Omental fat pad (tissue), 4 donors: Measurements from ENCODE around the gene MYBPC2. TPM values are rescaled to one million over a fixed set of nuclear protein-coding genes. Genes with fewer than 3 reads are reported as not detected.

Experiments used
- ATAC-seq: fragments of 150-250 bp; one replicate; pipeline ENCODE4 v1.9.1; 2016; ENCODE audit warnings: mild to moderate bottlenecking, moderate library complexity; ENCODE audit not compliant: low FRiP score
- DNase-seq: peaks from one replicate; pipeline ENCODE4 v3.0.0-alpha.2; 2019; ENCODE audit warnings: low spot score
- CTCF ChIP-seq, 3 donors: fragments of 450-650 bp; IDR thresholded peaks; one replicate each; pipeline ENCODE4 v1.5.1; 2016 to 2017; ENCODE audit warnings: antibody characterized with exemption in 3 of 3, mild to moderate bottlenecking in 3 of 3, moderate library complexity in 2 of 3
- total RNA-seq, 4 donors: library from RNA; depleted of rRNA; stranded (reverse); fragments of >200 nt; gene quantifications; one replicate each; pipeline ENCODE4 v1.1.0, GENCODE V29; 2016

MYBPC2 gene
- total RNA-seq = under 1 TPM in 2 of 4 donors, not detected in 2; 0.09 to 0.12 TPM

- no peak for DNase-seq
- no peak for TF ChIP-seq CTCF (IDR thresholded peaks at IDR 0.05)
- peak; percentile 14 for ATAC-seq
Measured at GRCh38 chr19:50432221-50433028, at the start of gene MYBPC2. MYBPC2 (plus strand) TSS chr19:50432892; CDS start chr19:50432954, 62 bp downstream.

- no peak for TF ChIP-seq CTCF (IDR thresholded peaks at IDR 0.05)
- peak; percentile 2 for ATAC-seq
- DNase-seq = no peak
Measured at GRCh38 chr19:50383001-50383851, 49.5 kb upstream of the MYBPC2 start.

- DNase-seq (peak; percentile 96), ATAC-seq (peak; percentile 93)
- TF ChIP-seq CTCF (IDR thresholded peaks at IDR 0.05) = no peak
Measured at GRCh38 chr19:50383852-50384684, 48.6 kb upstream of the MYBPC2 start, which contains the start of gene POLD1. POLD1 (plus strand) TSS chr19:50384347; CDS start chr19:50398852, 14,505 bp downstream.

GRCh38 chr19:50384685-50385535 is 47.8 kb upstream of the MYBPC2 start:
- TF ChIP-seq CTCF (IDR thresholded peaks at IDR 0.05) = no peak
- peak; percentile 1 for ATAC-seq
- no peak for DNase-seq

- no peak for TF ChIP-seq CTCF (IDR thresholded peaks at IDR 0.05)
- ATAC-seq = no peak
- no peak for DNase-seq
Measured at GRCh38 chr19:50387176-50387867, 45.4 kb upstream of the MYBPC2 start.
